PC-9 (cell line): ENCODE results near the gene WDR88. TPM values are rescaled to one million over a fixed set of nuclear protein-coding genes. Genes with fewer than 3 reads are reported as not detected.

Experiments
- BruUV-seq: library from RNA; stranded (reverse); fragments of 400-500 nt; replicated peaks from 2 replicates; lab custom pipeline; 2021; lab: Mats Ljungman, UMichigan
- CTCF ChIA-PET: fragments of 300-600 bp; sonication (Branson Sonifier 250); formaldehyde crosslinking; loops from one replicate; lab custom pipeline; 2022; ENCODE audit warnings: antibody characterized with exemption; lab: Charles Lee
- POLR2A ChIA-PET: fragments of 300-600 bp; sonication (Branson Sonifier 250); formaldehyde crosslinking; loops from one replicate; lab custom pipeline; 2022; ENCODE audit warnings: antibody characterized with exemption; ENCODE audit not compliant: unreplicated experiment; lab: Charles Lee
- DNase-seq, 2 experiments: peaks; one replicate each; pipeline versions ENCODE4 v3.0.0 to v3.0.0-alpha.2; 2015 to 2022; ENCODE audit warnings: mixed read lengths in 1 of 2
- H2AFZ ChIP-seq: fragments of 200-600 bp; sonication (generic); 2 replicates; pipeline ENCODE4 v1.8.1; 2017; ENCODE audit warnings: antibody characterized with exemption
- H3F3A ChIP-seq: fragments of 200-600 bp; sonication (generic); 2 replicates; pipeline ENCODE4 v1.8.1; 2017; ENCODE audit warnings: antibody characterized with exemption, mild to moderate bottlenecking, low read depth; ENCODE audit not compliant: insufficient read depth
- H3K27ac ChIP-seq: fragments of 200-600 bp; sonication (generic); 2 replicates; pipeline ENCODE4 v1.6.1; 2016; ENCODE audit warnings: mixed run types
- H3K27me3 ChIP-seq: fragments of 200-600 bp; sonication (generic); 2 replicates; pipeline ENCODE4 v1.6.1; 2016; ENCODE audit warnings: low read depth, mixed run types; ENCODE audit not compliant: insufficient read depth
- H3K36me3 ChIP-seq: fragments of 200-600 bp; sonication (generic); 2 replicates; pipeline ENCODE4 v1.6.1; 2016; ENCODE audit warnings: low read depth, mixed run types
- H3K4me1 ChIP-seq: fragments of 200-600 bp; sonication (generic); replicated peaks from 2 replicates; pipeline ENCODE4 v1.6.1; 2016; ENCODE audit warnings: mixed run types; ENCODE audit not compliant: insufficient read depth
- H3K4me2 ChIP-seq: fragments of 200-600 bp; sonication (generic); 2 replicates; pipeline ENCODE4 v1.6.1; 2017; ENCODE audit warnings: mixed run types
- H3K4me3 ChIP-seq: fragments of 200-600 bp; sonication (generic); 2 replicates; pipeline ENCODE4 v1.6.1; 2016; ENCODE audit warnings: mixed run types
- H3K79me2 ChIP-seq: fragments of 200-600 bp; sonication (generic); 2 replicates; pipeline ENCODE4 v1.6.1; 2017; ENCODE audit warnings: low read depth, mixed run types
- H3K9me2 ChIP-seq: fragments of 200-600 bp; sonication (generic); 2 replicates; pipeline ENCODE4 v1.8.1; 2017; ENCODE audit warnings: mild to moderate bottlenecking; ENCODE audit not compliant: insufficient read depth
- H3K9me3 ChIP-seq: fragments of 200-600 bp; sonication (generic); 2 replicates; pipeline ENCODE4 v1.8.1; 2016; ENCODE audit warnings: low read depth; ENCODE audit not compliant: insufficient read depth
- H4K20me1 ChIP-seq: fragments of 200-600 bp; sonication (generic); 2 replicates; pipeline ENCODE4 v1.8.1; 2017; ENCODE audit not compliant: insufficient read depth
- EZH2 ChIP-seq: fragments of 200-600 bp; sonication (generic); IDR thresholded peaks from 2 replicates; pipeline ENCODE4 v1.8.0; 2017; ENCODE audit warnings: antibody characterized with exemption, low read depth
- intact Hi-C: fragments of 100-400 bp; cut with micrococcal nuclease; formaldehyde crosslinking; loops from one replicate; pipeline ENCODE4 v1.10.0; 2022; ENCODE audit not compliant: unreplicated experiment
- total RNA-seq: library from RNA; stranded (reverse); gene quantifications from 2 replicates; pipeline ENCODE4 v1.2.3, GENCODE V29; 2021
- TF ChIP-seq, protein P1 (sequence below): fragments of 200-600 bp; sonication (generic); conservative IDR thresholded peaks from 2 replicates; pipeline ENCODE4 v1.6.1; 2017; ENCODE audit warnings: mixed run types, antibody characterized with exemption, mild to moderate bottlenecking, moderate library complexity

The WDR88 gene
- total RNA-seq, 1 experiment from 2014 or later: 0.59 TPM

DNA sequence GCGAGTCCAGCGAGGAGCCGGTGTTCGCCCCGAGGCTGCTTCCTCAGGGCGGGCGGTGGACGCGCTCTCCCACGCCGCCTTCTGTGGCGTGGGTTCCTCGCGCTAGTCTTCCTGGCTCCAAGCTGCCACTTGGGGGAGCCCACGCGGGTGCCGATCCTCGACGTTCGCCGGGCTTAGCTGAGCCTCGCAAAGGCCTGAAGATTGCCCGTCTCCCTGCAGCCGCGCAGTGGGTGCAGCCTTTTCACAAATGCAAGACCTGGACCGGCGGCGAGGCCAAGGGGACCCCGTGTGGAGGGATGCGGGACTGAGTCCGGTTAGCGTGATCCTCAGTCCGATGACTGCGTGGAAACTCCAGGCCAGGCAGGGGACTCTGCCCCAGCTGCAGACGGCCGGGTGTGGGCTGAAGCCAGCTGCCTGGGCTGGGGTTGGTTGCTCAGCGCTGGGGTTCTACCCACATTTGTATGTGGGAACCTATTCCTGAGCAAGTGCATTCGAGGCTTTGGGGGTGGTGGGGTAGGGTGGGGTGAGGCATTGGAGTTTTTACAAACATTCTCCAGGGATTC lies 45.6 kb downstream of the WDR88 start:
- CTCF ChIA-PET: interaction anchor here (0.7 kb wide), 1 partner anchor 122 kb away, joined by 11 read pairs; no protein-coding TSS in a partner anchor
- Histone ChIP-seq H3F3A (peaks cover 10% of the 10 kb centered on the region), H3K9me2 (no peaks in the 10 kb centered on the region), H3K4me2 (peak overlapping the region; percentile 76), H3K9me3 (no peaks in the 10 kb centered on the region), H3K36me3 (no peaks in the 10 kb centered on the region), H3K4me1 (peaks cover 26% of the 10 kb centered on the region), H3K79me2 (peaks cover 7% of the 10 kb centered on the region; the same call in 1 of the 2 replicates), H3K27me3 (no peaks in the 10 kb centered on the region), H3K4me3 (peak overlapping the region; percentile 53), H2AFZ (peak overlapping the region; percentile 76), H3K27ac (no peak overlapping the region), H4K20me1 (no peaks in the 10 kb centered on the region)
- intact Hi-C loops: loop anchor here (2.0 to 10.0 kb wide), 5 partner anchors 123 to 595 kb away; partner anchors contain the start of genes CEBPA, FAAP24, NUDT19 and PDCD5
- BruUV-seq: no TSS peak
- POLR2A ChIA-PET: interaction anchor here (0.6 to 0.7 kb wide), 2 partner anchors 130 to 827 kb away, joined by 3 read pairs; no protein-coding TSS in a partner anchor
- peak in 1 of 2 experiments; percentile 45 for DNase-seq
- TF ChIP-seq EZH2: no peak
- TF ChIP-seq, protein P1, sequence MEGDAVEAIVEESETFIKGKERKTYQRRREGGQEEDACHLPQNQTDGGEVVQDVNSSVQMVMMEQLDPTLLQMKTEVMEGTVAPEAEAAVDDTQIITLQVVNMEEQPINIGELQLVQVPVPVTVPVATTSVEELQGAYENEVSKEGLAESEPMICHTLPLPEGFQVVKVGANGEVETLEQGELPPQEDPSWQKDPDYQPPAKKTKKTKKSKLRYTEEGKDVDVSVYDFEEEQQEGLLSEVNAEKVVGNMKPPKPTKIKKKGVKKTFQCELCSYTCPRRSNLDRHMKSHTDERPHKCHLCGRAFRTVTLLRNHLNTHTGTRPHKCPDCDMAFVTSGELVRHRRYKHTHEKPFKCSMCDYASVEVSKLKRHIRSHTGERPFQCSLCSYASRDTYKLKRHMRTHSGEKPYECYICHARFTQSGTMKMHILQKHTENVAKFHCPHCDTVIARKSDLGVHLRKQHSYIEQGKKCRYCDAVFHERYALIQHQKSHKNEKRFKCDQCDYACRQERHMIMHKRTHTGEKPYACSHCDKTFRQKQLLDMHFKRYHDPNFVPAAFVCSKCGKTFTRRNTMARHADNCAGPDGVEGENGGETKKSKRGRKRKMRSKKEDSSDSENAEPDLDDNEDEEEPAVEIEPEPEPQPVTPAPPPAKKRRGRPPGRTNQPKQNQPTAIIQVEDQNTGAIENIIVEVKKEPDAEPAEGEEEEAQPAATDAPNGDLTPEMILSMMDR: no peak; the same call in 1 of the 2 replicates

DNA sequence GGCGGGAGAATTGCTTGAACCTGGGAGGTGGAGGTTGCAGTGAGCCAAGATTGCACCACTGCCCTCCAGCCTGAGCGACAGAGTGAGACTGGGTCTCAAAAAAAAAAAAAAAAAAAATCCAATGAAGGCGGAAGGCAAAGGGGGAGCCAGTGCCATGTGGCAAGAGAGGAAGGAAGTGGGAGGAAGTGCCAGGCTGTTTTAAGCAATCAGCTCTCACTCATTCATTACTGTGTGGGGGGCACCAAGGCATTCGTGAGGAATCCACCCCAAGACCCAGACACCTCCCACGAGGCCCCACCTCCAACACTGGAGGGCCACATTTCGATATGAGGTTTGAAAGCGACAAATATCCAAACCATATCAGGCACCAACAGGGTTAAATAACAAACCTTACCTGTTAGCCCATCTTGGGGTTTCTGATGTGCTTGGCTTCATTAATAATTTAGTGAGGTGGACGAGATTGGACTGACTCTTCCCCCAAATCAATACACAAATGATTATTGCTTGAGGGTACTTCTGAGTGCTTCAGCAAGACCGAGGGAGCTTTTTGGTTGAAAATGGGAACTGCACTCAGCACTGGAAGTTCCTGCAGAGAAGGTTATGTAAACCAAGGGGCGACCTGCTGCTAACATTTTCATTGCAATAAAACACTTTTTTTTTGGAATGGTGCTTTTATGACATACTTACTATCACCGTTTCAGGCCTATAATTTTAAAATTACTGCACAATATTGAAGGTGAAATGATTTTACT lies 54.7 kb downstream of the WDR88 start:
- Histone ChIP-seq H3K9me3 (no peaks in the 10 kb centered on the region), H2AFZ (no peak overlapping the region), H3K79me2 (no peaks in the 10 kb centered on the region), H3F3A (no peaks in the 10 kb centered on the region), H3K4me2 (no peak overlapping the region), H3K27me3 (0 out of 2 replicates have a peak, but pooled peaks cover 6% of the 10 kb centered on the region), H3K4me3 (no peak overlapping the region), H4K20me1 (no peaks in the 10 kb centered on the region), H3K27ac (no peak overlapping the region), H3K36me3 (no peaks in the 10 kb centered on the region), H3K4me1 (no peaks in the 10 kb centered on the region), H3K9me2 (no peaks in the 10 kb centered on the region)
- no TSS peak for BruUV-seq
- POLR2A ChIA-PET: no interaction called here
- no peak for DNase-seq
- TF ChIP-seq EZH2: no peak
- TF ChIP-seq, protein P1: no peak
- intact Hi-C loops: no loop called here
- CTCF ChIA-PET: interaction anchor here (0.6 to 0.8 kb wide), 3 partner anchors 61 to 500 kb away, joined by 4 to 5 read pairs (median 4); no protein-coding TSS in a partner anchor

DNA sequence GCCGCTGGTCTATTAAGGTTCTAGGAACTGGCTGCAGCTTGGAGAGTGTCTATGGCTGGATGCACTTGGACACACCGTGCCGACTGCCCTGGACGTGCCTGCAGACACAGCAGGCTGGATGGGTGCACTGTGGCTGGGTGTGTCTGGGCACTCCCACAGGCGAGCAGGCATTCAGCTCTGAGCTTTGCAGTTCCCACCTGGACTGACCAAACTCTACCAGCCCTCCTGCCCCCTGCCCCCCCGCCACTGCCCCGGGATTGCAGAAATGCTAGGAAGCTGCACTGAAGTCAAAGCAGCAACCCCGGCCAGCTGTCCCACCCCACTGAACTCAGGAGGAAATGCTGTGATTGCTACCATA lies 55.2 kb downstream of the WDR88 start:
- intact Hi-C loops: no loop called here
- TF ChIP-seq, protein P1: no peak
- TF ChIP-seq EZH2: no peak
- H2AFZ ChIP-seq: no peak overlapping the region
- no peaks in the 10 kb centered on the region for H3K79me2 ChIP-seq
- ChIA-PET CTCF (no interaction called here), POLR2A (no interaction called here)
- no peaks in the 10 kb centered on the region for H4K20me1 ChIP-seq
- no peaks in the 10 kb centered on the region for H3K9me3 ChIP-seq
- no peak for DNase-seq
- H3K4me2 ChIP-seq: no peak overlapping the region
- no peaks in the 10 kb centered on the region for H3F3A ChIP-seq
- no TSS peak for BruUV-seq
- no peak overlapping the region for H3K27ac ChIP-seq
- H3K27me3 ChIP-seq: 0 out of 2 replicates have a peak, but pooled peaks cover 9% of the 10 kb centered on the region
- H3K36me3 ChIP-seq: no peaks in the 10 kb centered on the region
- no peaks in the 10 kb centered on the region for H3K9me2 ChIP-seq
- no peaks in the 10 kb centered on the region for H3K4me1 ChIP-seq
- H3K4me3 ChIP-seq: no peak overlapping the region
